Measurements from ENCODE around the gene LCAT. TPM values are rescaled to one million over a fixed set of nuclear protein-coding genes. Genes with fewer than 3 reads are reported as not detected.

LCAT gene
- polyA plus RNA-seq, 1 donor (not counting 4 experiments of a cell fraction or from before 2014, with no cell fraction given) = 6.5 TPM

GRCh38 chr16:67968400-67969253, 24.7 kb upstream of the LCAT start, which contains the start of gene SLC12A4:
TSS of gene SLC12A4 (minus strand) at chr16:67968637. CDS start at chr16:67968553, 84 bp downstream.
- Histone ChIP-seq H4K20me1 (ENCODE audit: control insufficient read depth, extremely low read depth, insufficient read depth, low read length) (no peaks in the 10 kb centered on the region), H3K9me3 (ENCODE audit: control insufficient read depth, low read depth, low read length) (no peaks in the 10 kb centered on the region), H3K27ac (ENCODE audit: control insufficient read depth, insufficient read depth, low read length) (peak within 1 kb of the TSS; percentile 89), H3K9ac (ENCODE audit: control insufficient read depth, extremely low read depth, insufficient read depth, low read length) (peak within 1 kb of the TSS; percentile 94), H2AFZ (ENCODE audit: control insufficient read depth, low read length) (peak within 1 kb of the TSS; percentile 81), H3K79me2 (ENCODE audit: control insufficient read depth, insufficient read depth, low read length) (peaks cover 38% of the 10 kb centered on the region), H3K27me3 (ENCODE audit: control insufficient read depth, extremely low read depth, insufficient read depth, low read length) (no peaks in the 10 kb centered on the region), H3K4me3 (ENCODE audit: control insufficient read depth in 2 of 3, extremely low read depth in 1 of 3, insufficient read depth in 2 of 3, low read depth in 1 of 3, low read length in 3 of 3) (peak within 1 kb of the TSS; percentile 64 to 91 (median 73)), H3K36me3 (ENCODE audit: control insufficient read depth in 2 of 2, extremely low read depth in 1 of 2, insufficient read depth in 2 of 2, low read length in 2 of 2) (peaks cover 0 to 14% of the 10 kb centered on the region in 2 experiments), H3K9me1 (ENCODE audit: control insufficient read depth, extremely low read depth, insufficient read depth, low read length) (no peaks in the 10 kb centered on the region), H3K4me2 (ENCODE audit: control insufficient read depth, extremely low read depth, insufficient read depth, low read depth, low read length) (peak within 1 kb of the TSS; percentile 95), H3K4me1 (ENCODE audit: control insufficient read depth, extremely low read depth, insufficient read depth, low read length) (peaks cover 43% of the 10 kb centered on the region)
- DNase-seq (ENCODE audit: low read depth, low spot score) (no peak), FAIRE-seq (no peak)
- TF ChIP-seq EZH2 (IDR thresholded peaks at IDR 0.05; ENCODE audit: low read length) (no peak), CTCF (optimal IDR thresholded peaks at IDR 0.05 in 1 of 3, IDR thresholded peaks at IDR 0.05 in 1 of 3, conservative IDR thresholded peaks at IDR 0.05 in 1 of 3; ENCODE audit: extremely low read depth in 1 of 3, insufficient read depth in 2 of 3, low read length in 3 of 3) (no peak)
- dilution Hi-C loops (cut with MboI; ENCODE audit: extremely low pct_ligation_motif_present, low sequenced_read_pairs) = no loop called here

- Histone ChIP-seq H3K4me3 (ENCODE audit: control insufficient read depth in 2 of 3, extremely low read depth in 1 of 3, insufficient read depth in 2 of 3, low read depth in 1 of 3, low read length in 3 of 3) (peak overlapping the region; percentile 64 to 91 (median 73)), H3K27ac (ENCODE audit: control insufficient read depth, insufficient read depth, low read length) (peak overlapping the region; percentile 89), H4K20me1 (ENCODE audit: control insufficient read depth, extremely low read depth, insufficient read depth, low read length) (no peaks in the 10 kb centered on the region), H3K36me3 (ENCODE audit: control insufficient read depth in 2 of 2, extremely low read depth in 1 of 2, insufficient read depth in 2 of 2, low read length in 2 of 2) (peaks cover 0 to 21% of the 10 kb centered on the region in 2 experiments), H3K9me1 (ENCODE audit: control insufficient read depth, extremely low read depth, insufficient read depth, low read length) (no peaks in the 10 kb centered on the region), H3K4me2 (ENCODE audit: control insufficient read depth, extremely low read depth, insufficient read depth, low read depth, low read length) (peak overlapping the region; percentile 83), H3K9me3 (ENCODE audit: control insufficient read depth, low read depth, low read length) (no peaks in the 10 kb centered on the region), H3K4me1 (ENCODE audit: control insufficient read depth, extremely low read depth, insufficient read depth, low read length) (peaks cover 50% of the 10 kb centered on the region), H3K27me3 (ENCODE audit: control insufficient read depth, extremely low read depth, insufficient read depth, low read length) (no peaks in the 10 kb centered on the region), H3K79me2 (ENCODE audit: control insufficient read depth, insufficient read depth, low read length) (peaks cover 38% of the 10 kb centered on the region), H3K9ac (ENCODE audit: control insufficient read depth, extremely low read depth, insufficient read depth, low read length) (peak overlapping the region; percentile 94), H2AFZ (ENCODE audit: control insufficient read depth, low read length) (no peak overlapping the region)
- dilution Hi-C loops (cut with MboI; ENCODE audit: extremely low pct_ligation_motif_present, low sequenced_read_pairs) = no loop called here
- FAIRE-seq = no peak
- TF ChIP-seq EZH2 (IDR thresholded peaks at IDR 0.05; ENCODE audit: low read length) = no peak
- no peak for TF ChIP-seq CTCF (optimal IDR thresholded peaks at IDR 0.05 in 1 of 3, IDR thresholded peaks at IDR 0.05 in 1 of 3, conservative IDR thresholded peaks at IDR 0.05 in 1 of 3; ENCODE audit: extremely low read depth in 1 of 3, insufficient read depth in 2 of 3, low read length in 3 of 3)
- DNase-seq (ENCODE audit: low read depth, low spot score) = no peak
Measured at GRCh38 chr16:67967958-67968399, 24.1 kb upstream of the LCAT start.
